ENCODE measurements around the gene ENTPD7. TPM values are rescaled to one million over a fixed set of nuclear protein-coding genes. Genes with fewer than 3 reads are reported as not detected.

Gene ENTPD7
- total and polyA plus RNA-seq, 9 of the 15 experiments (the other 6 are each of a cell fraction or from before 2014, with no cell fraction given) = 1.4 to 13.9 (median 8.5) TPM

- TF ChIP-seq ZBTB11 (CRISPR knock-in tag; IDR thresholded peaks at IDR 0.05) (0 out of 6 replicates have a peak, but pooled peaks of 1 of the 3 experiments have one; percentile 18), SRSF1 (IDR thresholded peaks at IDR 0.05; ENCODE audit: low read depth, low read length) (no peak), SNAPC5 (CRISPR knock-in tag; IDR thresholded peaks at IDR 0.05) (no peak), POLR2AphosphoS5 (IDR thresholded peaks at IDR 0.05; ENCODE audit: control insufficient read depth, insufficient read depth, low read depth, low read length) (peak; percentile 73), MGA (IDR thresholded peaks at IDR 0.05) (no peak), ZNF175 (CRISPR knock-in tag; IDR thresholded peaks at IDR 0.05; ENCODE audit: low read depth) (no peak), TOE1 (IDR thresholded peaks at IDR 0.05; ENCODE audit: borderline replicate concordance) (0 out of 2 replicates have a peak, but pooled peaks have one; percentile 7), TOE1 (CRISPR knock-in tag; IDR thresholded peaks at IDR 0.05; ENCODE audit: borderline replicate concordance, low read depth) (no peak)
Measured at GRCh38 chr10:99659031-99659867, at the start of gene ENTPD7 (continued).
